Skeletal muscle cell (primary cell): ENCODE data around the gene PABPN1L.
"Not testable (repeated sequence)": the region's sequence is repeated elsewhere in the genome, so short reads cannot be mapped to it uniquely, and the experiment has no call there.

ENCODE experiments used
- DNase-seq: peaks from one replicate; pipeline ENCODE4 v3.0.0-alpha.2; 2010; ENCODE audit warnings: low read depth
- H3K4me3 ChIP-seq: 2 replicates; pipeline ENCODE4 v1.5.1; 2011; ENCODE audit warnings: low read depth, mild to moderate bottlenecking, control low read depth, low read length, moderate library complexity

Gene PABPN1L

GRCh38 chr16:88903267-88903666 lies 36.8 kb upstream of the PABPN1L start:
- no peak for DNase-seq
- H3K4me3 ChIP-seq = no peak overlapping the region

- DNase-seq = no peak
- no peak overlapping the region for H3K4me3 ChIP-seq
Measured at GRCh38 chr16:88902744-88903143, 36.3 kb upstream of the PABPN1L start.

GRCh38 chr16:88901718-88902337 lies 35.4 kb upstream of the PABPN1L start:
- DNase-seq = no peak
- H3K4me3 ChIP-seq = no peak overlapping the region

GRCh38 chr16:88900662-88901052 lies 34.2 kb upstream of the PABPN1L start:
- no peak overlapping the region for H3K4me3 ChIP-seq
- DNase-seq = no peak

- H3K4me3 ChIP-seq = no peak overlapping the region
- DNase-seq = no peak
Measured at GRCh38 chr16:88899901-88900661, 33.6 kb upstream of the PABPN1L start.

- H3K4me3 ChIP-seq = no peak overlapping the region
Measured at GRCh38 chr16:88897696-88898425, 31.4 kb upstream of the PABPN1L start.

GRCh38 chr16:88896238-88897070 lies 30.0 kb upstream of the PABPN1L start:
- no peak for DNase-seq
- H3K4me3 ChIP-seq = no peak overlapping the region

More at GRCh38 chr16:88897696-88898425, 31.4 kb upstream of the PABPN1L start:
- DNase-seq = no peak

GRCh38 chr16:88895335-88895734 lies 28.9 kb upstream of the PABPN1L start:
- DNase-seq = no peak
- no peak overlapping the region for H3K4me3 ChIP-seq

- no peak overlapping the region for H3K4me3 ChIP-seq
- DNase-seq = no peak
Measured at GRCh38 chr16:88894681-88895300, 28.3 kb upstream of the PABPN1L start.

GRCh38 chr16:88894266-88894665 lies 27.8 kb upstream of the PABPN1L start:
- H3K4me3 ChIP-seq, DNase-seq: not testable (repeated sequence)

GRCh38 chr16:88893127-88893968 lies 26.9 kb upstream of the PABPN1L start:
- no peak overlapping the region for H3K4me3 ChIP-seq
- DNase-seq = no peak

GRCh38 chr16:88892065-88892464 lies 25.6 kb upstream of the PABPN1L start:
- no peak for DNase-seq

GRCh38 chr16:88891083-88891482 lies 24.6 kb upstream of the PABPN1L start:
- no peak for DNase-seq
- H3K4me3 ChIP-seq = no peak overlapping the region

More at GRCh38 chr16:88892065-88892464, 25.6 kb upstream of the PABPN1L start:
- H3K4me3 ChIP-seq = no peak overlapping the region

- DNase-seq = not testable (repeated sequence)
Measured at GRCh38 chr16:88889702-88890352, 23.4 kb upstream of the PABPN1L start.

GRCh38 chr16:88888461-88889387 lies 22.3 kb upstream of the PABPN1L start:
- no peak overlapping the region for H3K4me3 ChIP-seq
- DNase-seq = no peak

More at GRCh38 chr16:88889702-88890352, 23.4 kb upstream of the PABPN1L start:
- not testable (repeated sequence) for H3K4me3 ChIP-seq

GRCh38 chr16:88888057-88888456 lies 21.6 kb upstream of the PABPN1L start:
- H3K4me3 ChIP-seq = no peak overlapping the region

More at GRCh38 chr16:88888057-88888456, 21.6 kb upstream of the PABPN1L start:
- DNase-seq = no peak
